DMS 273 (cell line): Measurements from ENCODE around the gene ALDH3A1.

Experiments used
- DNase-seq: peaks from one replicate; lab custom pipeline; 2025; ENCODE audit not compliant: unreplicated experiment; lab: John Stamatoyannopoulos, UW

ALDH3A1 gene

GRCh38 chr17:19720631-19721426, 27.3 kb downstream of the ALDH3A1 start:
- peak; percentile 26 for DNase-seq

DNA sequence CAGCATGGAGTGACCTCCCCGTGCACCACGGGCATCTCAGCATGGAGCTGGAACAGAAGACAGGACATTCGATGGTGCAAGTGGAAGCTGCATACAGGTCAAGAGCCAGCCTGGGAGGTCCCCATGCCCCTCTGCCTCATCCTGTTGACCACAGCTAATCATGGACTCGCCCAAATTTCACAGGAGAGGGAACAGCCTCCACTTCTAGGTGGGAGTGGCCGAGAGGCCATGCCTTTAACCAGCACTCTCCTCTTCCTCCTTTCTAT, 28.0 kb downstream of the ALDH3A1 start:
- DNase-seq = no peak

- no peak for DNase-seq
Measured at GRCh38 chr17:19719355-19720209, 28.5 kb downstream of the ALDH3A1 start.

- peak; percentile 35 for DNase-seq
Measured at GRCh38 chr17:19718613-19719354, 29.3 kb downstream of the ALDH3A1 start.

DNA sequence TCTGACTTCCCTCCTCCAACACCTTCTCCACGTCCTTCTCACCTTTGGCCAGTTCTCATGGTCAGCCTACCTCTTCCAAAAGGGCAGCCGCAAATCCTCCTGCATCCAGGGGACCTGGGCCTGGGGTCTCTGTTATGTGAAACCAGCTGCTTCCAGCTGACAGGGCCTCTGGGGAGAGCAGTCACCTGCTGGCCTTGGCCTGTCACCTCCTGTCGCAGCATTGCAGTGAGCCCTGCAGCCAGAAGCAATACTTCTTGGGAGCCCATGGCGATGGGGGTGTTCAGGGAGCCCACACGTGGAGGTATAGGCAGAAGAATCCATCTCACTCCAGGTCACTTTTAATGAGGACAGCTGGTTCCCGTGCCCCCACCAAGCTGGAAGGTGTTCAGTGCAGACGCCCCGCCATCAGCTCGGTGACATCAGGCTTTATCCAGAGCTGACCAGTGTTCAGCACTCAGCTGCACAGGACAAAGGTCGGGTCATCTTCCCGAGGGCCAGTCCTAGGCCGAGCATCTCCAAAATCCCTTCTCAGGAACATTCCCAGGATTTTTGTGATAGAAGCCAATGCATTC, 30.0 kb downstream of the ALDH3A1 start:
- DNase-seq = no peak

DNA sequence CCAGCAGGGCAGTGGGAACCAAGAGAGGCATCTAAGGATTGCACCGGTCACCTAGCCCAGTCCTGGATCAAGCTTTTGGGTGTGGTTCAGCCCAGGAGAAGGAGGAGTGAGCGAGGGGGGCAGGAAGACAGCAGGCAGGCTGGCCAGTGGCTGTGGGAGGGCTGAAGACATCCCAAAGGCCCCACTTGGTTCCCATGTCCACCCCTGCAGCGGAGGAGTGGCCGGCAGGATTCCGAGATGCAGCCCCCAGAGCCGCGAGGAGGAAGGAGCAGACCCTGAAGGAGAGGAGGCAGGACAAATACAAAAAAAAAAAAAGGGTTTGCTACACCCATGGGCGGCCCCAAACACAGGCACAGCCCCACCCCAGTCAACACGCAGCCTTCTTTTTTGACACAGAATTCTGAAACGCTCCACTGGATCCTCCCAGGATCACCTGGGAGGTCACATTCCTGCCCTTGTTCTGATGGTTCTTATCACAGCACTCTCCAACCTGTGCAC, 30.6 kb downstream of the ALDH3A1 start:
- DNase-seq = no peak

DNA sequence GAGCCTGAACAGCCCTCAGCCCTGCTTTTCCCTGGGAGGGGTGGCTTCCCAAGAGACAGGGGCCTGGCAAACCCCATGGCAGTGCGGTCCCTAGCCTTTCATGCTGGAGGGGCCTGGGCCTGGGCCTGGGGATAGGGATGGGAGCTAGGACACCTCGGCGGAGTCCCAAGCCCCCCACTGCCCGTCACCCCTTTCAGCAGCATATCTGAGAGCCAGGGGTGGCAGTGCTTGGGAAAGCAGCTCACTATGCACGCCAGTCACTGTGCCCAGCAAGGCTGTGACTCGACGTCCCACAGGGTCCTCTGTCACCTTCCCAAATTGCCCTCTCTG, 31.1 kb downstream of the ALDH3A1 start:
- no peak for DNase-seq

GRCh38 chr17:19716108-19717030, 31.7 kb downstream of the ALDH3A1 start, which contains the start of gene SLC47A2:
TSS of gene SLC47A2 (minus strand) at chr17:19716584. CDS start at chr17:19716555, 29 bp downstream.
- no peak for DNase-seq

DNA sequence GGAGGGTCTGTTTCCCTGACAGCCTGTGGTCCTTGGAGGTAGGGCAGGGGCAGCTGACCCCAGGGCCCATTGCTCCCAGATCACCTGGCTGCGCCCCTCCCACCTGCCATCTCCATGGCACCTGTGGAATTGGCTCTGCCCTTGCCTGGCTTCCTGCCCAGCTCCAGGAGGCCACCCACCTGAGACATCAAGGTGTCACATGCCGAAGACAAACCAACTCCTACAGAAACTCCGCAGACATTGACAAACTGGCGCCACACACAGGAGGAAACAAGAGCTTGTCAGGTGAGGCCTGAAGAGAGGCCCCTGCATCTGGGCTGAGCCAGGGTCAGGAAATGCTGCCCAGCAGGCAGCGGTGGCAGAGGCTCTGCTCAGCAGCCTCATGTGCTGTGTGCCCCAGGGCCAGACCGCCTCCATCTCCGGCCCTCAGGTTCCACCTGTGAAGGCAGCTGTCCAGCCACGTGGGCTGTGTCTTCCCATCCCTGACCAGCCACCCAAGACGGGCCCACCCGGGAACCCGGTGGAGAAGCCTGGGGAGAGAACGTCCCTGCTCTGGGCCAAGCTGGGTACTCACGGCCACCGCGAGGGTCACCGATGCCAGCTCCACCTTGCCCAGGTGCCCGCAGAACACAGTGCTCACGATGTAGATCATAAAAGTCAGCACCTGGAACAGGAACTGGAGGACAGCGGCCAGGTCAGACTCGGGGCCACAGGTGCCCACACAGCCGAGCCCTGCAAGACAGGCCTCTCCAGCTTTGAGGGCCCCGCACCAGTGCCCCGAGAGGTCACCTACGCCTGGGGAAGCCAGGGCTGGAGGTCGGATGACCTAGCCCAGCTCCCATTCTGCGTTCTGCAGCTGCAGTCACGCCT, 33.3 kb downstream of the ALDH3A1 start:
- DNase-seq = no peak

DNA sequence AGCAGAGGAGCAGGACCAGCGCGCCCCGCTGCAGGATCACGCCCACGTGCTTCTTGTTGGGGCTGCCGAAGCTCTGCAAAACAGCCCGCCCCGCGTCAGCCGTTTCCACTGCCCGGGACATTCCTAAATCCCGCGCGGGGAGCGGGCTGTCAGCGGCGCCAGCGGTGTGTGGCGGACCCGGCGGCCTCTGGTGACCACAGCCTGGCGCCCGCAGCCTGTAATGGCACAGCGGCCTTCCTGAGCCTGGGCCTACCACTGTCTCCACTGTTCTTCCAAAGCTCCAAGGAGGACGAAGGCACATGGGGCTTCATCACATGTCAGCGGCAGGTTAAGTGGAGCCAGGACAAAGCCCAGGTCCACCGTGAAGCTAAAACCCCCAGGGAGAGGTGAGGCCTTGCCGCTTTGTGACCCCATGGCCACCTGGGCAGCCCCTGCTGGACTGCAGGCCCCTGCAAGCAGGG, 34.2 kb downstream of the ALDH3A1 start:
- DNase-seq = no peak

- DNase-seq = no peak
Measured at GRCh38 chr17:19713462-19713861, 34.6 kb downstream of the ALDH3A1 start.

DNA sequence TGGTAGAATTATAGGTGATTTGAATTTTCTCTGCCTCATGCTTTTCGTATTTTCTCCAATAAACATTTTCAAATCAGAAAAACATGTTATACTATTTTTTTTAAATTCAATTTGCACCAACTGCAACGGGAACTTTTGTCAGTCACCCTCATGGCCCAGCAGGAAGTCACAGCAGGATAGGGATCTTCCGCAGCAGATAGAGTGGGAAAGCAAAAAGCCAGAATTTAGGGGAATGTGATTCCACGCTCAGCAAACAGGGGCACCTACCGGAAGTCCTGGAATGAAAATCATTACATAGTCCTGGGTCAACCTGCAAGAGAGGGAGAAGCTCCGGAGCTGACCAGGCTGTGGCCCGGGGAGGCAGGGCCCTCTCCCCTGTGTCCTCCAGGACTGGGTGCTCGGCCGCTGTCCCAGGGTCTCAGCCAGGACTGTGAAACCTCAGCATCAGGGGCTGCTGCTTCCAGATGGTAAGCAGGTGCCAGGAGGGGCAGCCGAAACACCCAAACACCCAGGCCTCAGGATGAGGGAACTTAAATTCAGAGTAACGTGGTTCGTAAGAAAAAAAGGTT, 35.6 kb downstream of the ALDH3A1 start:
- DNase-seq = no peak

DNA sequence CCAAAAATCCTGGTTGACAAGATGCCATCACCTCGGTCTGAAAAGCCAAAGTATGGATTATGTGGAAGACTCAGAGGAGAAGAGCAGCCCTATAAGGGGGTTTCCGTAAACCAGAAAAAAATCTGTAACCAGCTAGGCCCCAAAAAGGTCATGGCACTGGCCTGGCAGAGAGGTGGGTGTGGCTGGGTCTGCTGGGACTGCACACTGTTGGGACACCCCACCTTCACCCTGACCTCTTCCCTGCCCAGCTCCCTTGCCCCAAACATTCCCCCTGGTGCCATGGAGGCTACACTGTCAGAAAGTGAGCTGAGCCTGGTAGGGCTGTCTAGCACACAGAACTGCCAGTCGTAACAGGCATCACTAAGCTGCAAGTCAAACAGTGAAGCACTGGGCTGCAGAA, 38.3 kb downstream of the ALDH3A1 start:
- DNase-seq = no peak

DNA sequence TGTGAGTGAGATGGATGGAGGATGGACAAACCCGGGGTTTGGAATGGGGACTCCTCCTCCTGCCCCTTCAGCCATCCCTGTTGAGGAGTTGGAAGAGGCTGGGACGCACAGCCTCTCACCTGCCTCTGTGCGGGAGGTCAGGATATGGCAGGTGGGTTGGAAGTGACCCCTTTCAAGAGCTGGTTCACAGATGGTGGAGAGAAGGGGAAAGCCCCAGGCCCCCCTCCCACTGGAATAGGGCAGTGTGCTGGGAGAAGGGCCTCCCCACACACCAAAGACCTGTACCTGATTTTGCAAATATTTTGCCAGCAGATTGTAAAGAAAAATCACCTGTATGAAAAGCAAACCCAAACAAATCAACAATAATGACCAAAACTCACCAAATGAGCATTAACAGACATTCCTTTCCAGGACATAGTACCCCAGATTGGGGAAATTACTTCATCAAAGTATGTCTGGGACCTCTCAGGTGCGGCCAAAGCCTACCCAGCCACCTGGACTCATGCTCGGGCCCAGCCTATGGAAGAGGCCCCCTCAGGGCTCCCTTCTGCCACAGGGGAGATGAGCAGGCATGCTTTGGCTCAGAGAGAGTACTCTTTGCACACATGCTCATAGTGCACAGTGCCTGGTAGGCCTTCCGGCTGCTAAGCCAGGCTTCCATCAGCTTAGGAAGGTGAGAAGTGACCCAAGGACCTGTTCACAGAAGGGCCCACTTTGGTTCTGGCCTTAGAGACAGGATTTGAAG, 39.5 kb downstream of the ALDH3A1 start:
- no peak for DNase-seq

GRCh38 chr17:19707728-19708221, 40.3 kb downstream of the ALDH3A1 start:
- no peak for DNase-seq

DNA sequence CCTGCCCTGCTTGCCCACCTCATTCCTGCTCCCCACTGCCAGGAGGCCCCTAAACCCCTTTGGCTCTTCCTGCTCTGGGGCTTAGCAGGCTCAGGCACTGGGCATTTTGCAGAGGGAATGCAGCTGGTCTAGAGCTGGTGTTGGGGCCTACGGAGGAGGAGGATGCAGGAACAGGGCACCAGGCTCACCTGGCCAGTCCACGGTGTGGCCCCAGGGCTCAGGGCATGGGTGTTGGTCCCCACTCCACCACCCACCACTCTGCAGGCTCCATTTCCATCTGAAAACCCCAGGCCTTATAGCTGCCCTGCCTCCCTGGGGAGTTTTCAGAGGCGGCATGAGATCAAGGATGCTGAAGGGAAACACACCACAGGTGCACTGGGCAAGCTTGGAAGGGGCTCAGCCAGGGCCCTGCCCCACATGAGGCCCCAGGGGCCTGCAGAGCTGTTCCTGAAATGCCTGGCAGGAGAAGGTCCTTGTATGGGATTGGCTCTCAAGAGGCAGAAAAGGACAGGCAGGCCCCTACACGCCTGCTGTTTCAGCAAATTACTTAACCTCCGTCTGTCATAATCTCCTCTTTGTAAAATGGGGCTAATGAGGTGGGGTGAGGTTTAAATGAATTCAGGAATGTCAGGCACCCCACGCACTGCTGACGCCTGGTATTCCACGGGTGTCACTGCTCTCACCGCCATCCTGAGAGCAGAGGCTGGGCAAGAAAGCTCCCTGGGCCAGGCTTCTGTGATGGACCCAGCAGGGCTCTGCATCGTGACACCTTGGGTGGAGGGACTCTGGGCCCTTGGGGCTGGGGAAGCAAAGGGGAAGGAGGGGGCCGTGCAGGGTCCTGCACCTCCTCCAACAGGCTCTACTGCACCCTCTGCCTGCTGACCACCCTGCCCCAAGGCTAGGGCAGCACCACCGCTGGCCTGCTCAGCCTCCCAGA, 41.0 kb downstream of the ALDH3A1 start:
- DNase-seq = peak; percentile 87
